Progenitor cell of endocrine pancreas (in vitro differentiated cells): ENCODE data around the gene SLC6A6. TPM values are rescaled to one million over a fixed set of nuclear protein-coding genes. Genes with fewer than 3 reads are reported as not detected.

Experiments
- DNase-seq: peaks from one replicate; pipeline ENCODE4 v3.0.0; 2021; ENCODE audit warnings: low spot score; ENCODE audit not compliant: unreplicated experiment
- H3K27ac Mint-ChIP-seq: 2 replicates; pipeline ENCODE4 v1.8.0; 2021; ENCODE audit warnings: mild to moderate bottlenecking, moderate library complexity, mixed read lengths
- H3K27me3 Mint-ChIP-seq: 2 replicates; pipeline ENCODE4 v1.8.0; 2021; ENCODE audit warnings: mixed read lengths
- H3K36me3 Mint-ChIP-seq: 2 replicates; pipeline ENCODE4 v1.8.0; 2022; ENCODE audit warnings: mixed read lengths; ENCODE audit not compliant: insufficient read depth
- H3K4me1 Mint-ChIP-seq: 2 replicates; pipeline ENCODE4 v1.8.0; 2021; ENCODE audit warnings: low read depth, mixed read lengths
- H3K4me3 Mint-ChIP-seq: 2 replicates; pipeline ENCODE4 v1.8.0; 2021; ENCODE audit warnings: low read depth, mild to moderate bottlenecking, moderate library complexity, mixed read lengths
- H3K9me3 Mint-ChIP-seq: 2 replicates; pipeline ENCODE4 v1.8.0; 2021; ENCODE audit warnings: low read depth, mixed read lengths
- CTCF ChIP-seq: fragments of 200-600 bp; sonication (generic); IDR thresholded peaks from one replicate; pipeline ENCODE4 v1.5.0; 2021; ENCODE audit warnings: antibody characterized with exemption, mild to moderate bottlenecking; ENCODE audit not compliant: unreplicated experiment
- total RNA-seq: library from RNA; stranded (reverse); gene quantifications from 2 replicates; pipeline ENCODE4 v1.2.1, GENCODE V29; 2021

SLC6A6 gene
- total RNA-seq, 1 donor from 2014 or later: 23.8 TPM

GRCh38 chr3:14484741-14485140 is 82.3 kb downstream of the SLC6A6 start:
- Mint-ChIP-seq H3K9me3 (no peaks in the 10 kb centered on the region), H3K27ac (no peak overlapping the region), H3K4me3 (no peak overlapping the region), H3K27me3 (no peaks in the 10 kb centered on the region), H3K36me3 (peaks cover 17% of the 10 kb centered on the region), H3K4me1 (peaks cover 1% of the 10 kb centered on the region)
- no peak for TF ChIP-seq CTCF
- no peak for DNase-seq

DNA sequence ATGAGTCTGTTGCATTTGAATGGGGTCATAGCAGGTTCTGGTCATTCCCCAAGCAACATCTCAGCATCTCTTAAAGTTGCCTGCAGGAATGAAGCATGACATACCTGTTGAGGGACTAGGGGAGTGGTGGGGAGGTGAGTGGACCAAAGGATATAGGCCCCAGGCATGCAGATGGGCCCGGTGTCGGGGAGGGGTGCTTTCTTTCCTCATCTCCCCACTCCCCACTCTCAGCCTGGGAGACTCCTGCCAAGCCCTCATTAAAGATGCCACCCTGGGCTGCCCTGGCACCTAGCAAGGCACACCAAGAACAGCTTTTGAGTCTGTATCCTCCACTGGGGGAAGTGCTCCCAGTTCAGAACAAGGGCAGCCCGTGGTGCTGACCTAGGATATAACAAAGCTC is 83.6 kb downstream of the SLC6A6 start:
- Mint-ChIP-seq H3K36me3 (peaks cover 17% of the 10 kb centered on the region), H3K27ac (no peak overlapping the region), H3K9me3 (no peaks in the 10 kb centered on the region), H3K27me3 (no peaks in the 10 kb centered on the region), H3K4me3 (no peak overlapping the region), H3K4me1 (no peaks in the 10 kb centered on the region)
- TF ChIP-seq CTCF: no peak
- DNase-seq: no peak

GRCh38 chr3:14486460-14486859 is 84.1 kb downstream of the SLC6A6 start:
- Mint-ChIP-seq H3K4me3 (no peak overlapping the region), H3K4me1 (no peaks in the 10 kb centered on the region), H3K36me3 (peaks cover 15% of the 10 kb centered on the region), H3K27ac (no peak overlapping the region), H3K9me3 (no peaks in the 10 kb centered on the region), H3K27me3 (no peaks in the 10 kb centered on the region)
- DNase-seq: no peak
- no peak for TF ChIP-seq CTCF

GRCh38 chr3:14487086-14487485 is 84.7 kb downstream of the SLC6A6 start:
- no peaks in the 10 kb centered on the region for H3K9me3 Mint-ChIP-seq

DNA sequence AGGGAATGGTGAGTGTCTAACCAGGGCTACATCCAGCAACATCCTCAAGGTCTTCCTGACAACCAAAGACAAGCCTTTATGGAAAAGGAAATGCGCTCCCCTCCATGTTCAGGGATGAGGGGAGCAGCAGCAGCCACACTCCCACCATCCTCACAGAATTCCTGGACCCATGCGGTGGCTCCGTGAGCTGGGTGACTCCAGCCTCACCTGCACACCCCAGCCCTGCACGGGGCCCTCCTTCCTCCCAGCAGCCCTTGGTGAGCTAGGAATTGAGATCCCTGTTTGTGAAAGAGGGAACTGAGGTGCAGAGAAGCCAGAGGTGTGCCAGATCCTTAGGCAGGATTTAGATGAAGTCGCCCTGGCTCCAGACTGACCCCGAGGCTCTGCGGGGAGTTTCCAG is 85.4 kb downstream of the SLC6A6 start:
- Mint-ChIP-seq H3K9me3 (no peaks in the 10 kb centered on the region), H3K27me3 (no peaks in the 10 kb centered on the region), H3K27ac (no peak overlapping the region), H3K4me3 (no peak overlapping the region), H3K36me3 (peaks cover 12% of the 10 kb centered on the region), H3K4me1 (no peaks in the 10 kb centered on the region)
- TF ChIP-seq CTCF: no peak
- no peak for DNase-seq

More at GRCh38 chr3:14487086-14487485, 84.7 kb downstream of the SLC6A6 start:
- no peak overlapping the region for H3K4me3 Mint-ChIP-seq
- H3K36me3 Mint-ChIP-seq: peaks cover 12% of the 10 kb centered on the region
- DNase-seq: no peak
- TF ChIP-seq CTCF: no peak
- no peaks in the 10 kb centered on the region for H3K27me3 Mint-ChIP-seq
- H3K4me1 Mint-ChIP-seq: no peaks in the 10 kb centered on the region
- H3K27ac Mint-ChIP-seq: no peak overlapping the region
